Mesenchymal stem cell (in vitro differentiated cells and primary cell): ENCODE data around the gene ZNF416.

Source experiments
- DNase-seq: peaks from one replicate; pipeline ENCODE4 v3.0.0-alpha.2; 2013
- H2AFZ ChIP-seq: one replicate; pipeline ENCODE4 v1.6.1; 2013; ENCODE audit warnings: low read depth, mild to moderate bottlenecking, control low read depth, inconsistent platforms, low read length, moderate library complexity
- H2AK5ac ChIP-seq: 2 replicates; pipeline ENCODE4 v1.6.1; 2013; ENCODE audit warnings: low read length, moderate library complexity, mild to moderate bottlenecking, inconsistent platforms; ENCODE audit not compliant: severe bottlenecking
- H2BK120ac ChIP-seq: one replicate; pipeline ENCODE4 v1.6.1; 2013; ENCODE audit warnings: low read depth, mild to moderate bottlenecking, inconsistent platforms, low read length, moderate library complexity
- H2BK12ac ChIP-seq, 2 experiments: one replicate each; pipeline ENCODE4 v1.6.1; 2013; ENCODE audit warnings: inconsistent platforms in 2 of 2, low read length in 2 of 2, mild to moderate bottlenecking in 2 of 2, moderate library complexity in 2 of 2, control low read depth in 1 of 2
- H2BK15ac ChIP-seq: one replicate; pipeline ENCODE4 v1.6.1; 2013; ENCODE audit warnings: mild to moderate bottlenecking, low read depth, inconsistent platforms; ENCODE audit not compliant: poor library complexity, severe bottlenecking
- H2BK5ac ChIP-seq: 2 replicates; pipeline ENCODE4 v1.6.1; 2013; ENCODE audit warnings: low read depth, mild to moderate bottlenecking, low read length, control low read depth, inconsistent platforms; ENCODE audit not compliant: poor library complexity, severe bottlenecking
- H3K14ac ChIP-seq, 2 experiments: one replicate each; pipeline ENCODE4 v1.6.1; 2013; ENCODE audit warnings: inconsistent platforms in 2 of 2, low read length in 2 of 2, control low read depth in 1 of 2, mild to moderate bottlenecking in 1 of 2, moderate library complexity in 1 of 2
- H3K18ac ChIP-seq, 2 experiments: one replicate each; pipeline ENCODE4 v1.6.1; 2013; ENCODE audit warnings: inconsistent platforms in 2 of 2, low read length in 2 of 2, control low read depth in 1 of 2, low read depth in 1 of 2, mild to moderate bottlenecking in 1 of 2
- H3K23ac ChIP-seq, 2 experiments: one replicate each; pipeline ENCODE4 v1.6.1; 2013; ENCODE audit warnings: inconsistent platforms in 2 of 2, low read length in 2 of 2, mild to moderate bottlenecking in 2 of 2, moderate library complexity in 2 of 2, control low read depth in 1 of 2
- H3K27ac ChIP-seq: 2 replicates; pipeline ENCODE4 v1.5.1; 2013; ENCODE audit warnings: mild to moderate bottlenecking, moderate library complexity, low read length, control low read depth, inconsistent platforms; ENCODE audit not compliant: poor library complexity, severe bottlenecking
- H3K27me3 ChIP-seq, 2 experiments: 2 replicates each; pipeline versions ENCODE4 v1.6.1 to v1.7.0; 2013; ENCODE audit warnings: low read length in 2 of 2, mild to moderate bottlenecking in 2 of 2, moderate library complexity in 2 of 2, control low read depth in 1 of 2, inconsistent platforms in 1 of 2; ENCODE audit not compliant: control insufficient read depth in 1 of 2, insufficient read depth in 1 of 2
- H3K36me3 ChIP-seq, 2 experiments: 2 replicates each; pipeline versions ENCODE4 v1.6.1 to v1.7.0; 2013; ENCODE audit warnings: low read length in 2 of 2, control low read depth in 1 of 2, inconsistent platforms in 1 of 2, low read depth in 1 of 2, mild to moderate bottlenecking in 1 of 2; ENCODE audit not compliant: insufficient read depth in 2 of 2, control insufficient read depth in 1 of 2
- H3K4ac ChIP-seq, 2 experiments: one replicate each; pipeline ENCODE4 v1.6.1; 2013; ENCODE audit warnings: inconsistent platforms in 2 of 2, low read length in 2 of 2, mild to moderate bottlenecking in 2 of 2, moderate library complexity in 2 of 2, control low read depth in 1 of 2, low read depth in 1 of 2
- H3K4me1 ChIP-seq: 2 replicates; pipeline ENCODE4 v1.6.1; 2013; ENCODE audit warnings: low read depth, low read length, control low read depth; ENCODE audit not compliant: control insufficient read depth, insufficient read depth
- H3K4me2 ChIP-seq: 2 replicates; pipeline ENCODE4 v1.6.1; 2013; ENCODE audit warnings: low read length, mild to moderate bottlenecking, inconsistent platforms; ENCODE audit not compliant: poor library complexity, severe bottlenecking
- H3K4me3 ChIP-seq, 2 experiments: 2 replicates each; pipeline versions ENCODE4 v1.5.1 to v1.7.0; 2013; ENCODE audit warnings: low read length in 2 of 2, mild to moderate bottlenecking in 2 of 2, control low read depth in 1 of 2, low read depth in 1 of 2; ENCODE audit not compliant: insufficient read depth in 1 of 2
- H3K79me1 ChIP-seq: replicated peaks from 2 replicates; pipeline ENCODE4 v1.6.1; 2013; ENCODE audit warnings: mild to moderate bottlenecking, control low read depth, low read length, inconsistent platforms; ENCODE audit not compliant: poor library complexity, severe bottlenecking
- H3K9ac ChIP-seq: 2 replicates; pipeline ENCODE4 v1.7.0; 2013; ENCODE audit warnings: mild to moderate bottlenecking, low read length, moderate library complexity
- H3K9me3 ChIP-seq: 2 replicates; pipeline ENCODE4 v1.7.0; 2013; ENCODE audit warnings: mild to moderate bottlenecking, low read length; ENCODE audit not compliant: control insufficient read depth
- H4K8ac ChIP-seq: one replicate; pipeline ENCODE4 v1.6.1; 2013; ENCODE audit warnings: inconsistent platforms, mild to moderate bottlenecking, low read length, moderate library complexity
- H4K91ac ChIP-seq: one replicate; pipeline ENCODE4 v1.6.1; 2013; ENCODE audit warnings: mild to moderate bottlenecking, low read length, inconsistent platforms
- WGBS: methylation state at CpG from one replicate; pipeline ENCODE4 v1.1.7; 2013; ENCODE audit warnings: mixed read lengths; 5-methylcytosine and 5-hydroxymethylcytosine counted together

Gene ZNF416

GRCh38 chr19:57599377-57599760 lies 20.7 kb upstream of the ZNF416 start:
- Histone ChIP-seq H3K27me3 (no peaks in the 10 kb centered on the region), H4K91ac (no peak overlapping the region), H3K23ac (no peak overlapping the region), H3K79me1 (peaks cover 20% of the 10 kb centered on the region), H3K4me1 (peaks cover 6% of the 10 kb centered on the region), H3K27ac (no peak overlapping the region), H3K4me3 (peak overlapping the region; percentile 81 to 87), H3K14ac (no peak overlapping the region), H3K4me2 (peak overlapping the region; percentile 12), H2BK120ac (no peak overlapping the region), H2AFZ (no peak overlapping the region), H3K4ac (no peak overlapping the region), H3K36me3 (peaks cover 0 to 4% of the 10 kb centered on the region in 2 experiments), H4K8ac (peak overlapping the region; percentile 21), H2BK15ac (no peak overlapping the region), H3K9ac (peak overlapping the region; percentile 82), H2AK5ac (no peak overlapping the region), H2BK12ac (no peak overlapping the region), H2BK5ac (no peak overlapping the region), H3K9me3 (peaks cover 10% of the 10 kb centered on the region), H3K18ac (no peak overlapping the region)
- DNase-seq, result no peak
- 71% methylated on average over 7 of the region's 8 CpGs for WGBS

- peaks cover 39 to 48% of the 10 kb centered on the region in 2 experiments for H3K36me3 ChIP-seq
- no peak overlapping the region for H3K9ac ChIP-seq
- no peak overlapping the region for H3K4me3 ChIP-seq
- no peak overlapping the region for H3K14ac ChIP-seq
- no peak overlapping the region for H2AK5ac ChIP-seq
- H3K4me2 ChIP-seq, result no peak overlapping the region
- H2BK12ac ChIP-seq, result no peak overlapping the region
- no peak overlapping the region for H3K23ac ChIP-seq
- H3K79me1 ChIP-seq, result peaks cover 32% of the 10 kb centered on the region
- no peak overlapping the region for H2BK120ac ChIP-seq
- no peak overlapping the region for H4K91ac ChIP-seq
- 93% methylated on average over 1 of the region's 1 CpG for WGBS
- DNase-seq, result no peak
- H2BK15ac ChIP-seq, result no peak overlapping the region
- H4K8ac ChIP-seq, result no peak overlapping the region
- no peak overlapping the region for H3K4ac ChIP-seq
- peaks cover 11% of the 10 kb centered on the region for H3K4me1 ChIP-seq
- H3K9me3 ChIP-seq, result peaks cover 67% of the 10 kb centered on the region
- no peak overlapping the region for H2AFZ ChIP-seq
- no peak overlapping the region for H2BK5ac ChIP-seq
- H3K27ac ChIP-seq, result no peak overlapping the region
- H3K27me3 ChIP-seq, result no peaks in the 10 kb centered on the region
- no peak overlapping the region for H3K18ac ChIP-seq
These were observed 8.8 kb upstream of the ZNF416 start for GRCh38 chr19:57587529-57587928.

GRCh38 chr19:57583521-57584416 lies 5.1 kb upstream of the ZNF416 start, which contains the start of gene ZIK1:
TSS of gene ZIK1 (plus strand) at chr19:57584145. CDS start at chr19:57584357, 212 bp downstream.
- H2AFZ ChIP-seq, result peak within 1 kb of the TSS; percentile 95
- H4K91ac ChIP-seq, result peak within 1 kb of the TSS; percentile 85
- WGBS, result under 1% methylated on average over 74 of the region's 76 CpGs
- H4K8ac ChIP-seq, result peak within 1 kb of the TSS; percentile 98
- H3K79me1 ChIP-seq, result peaks cover 27% of the 10 kb centered on the region
- peak within 1 kb of the TSS; percentile 2 for H2BK120ac ChIP-seq
- H3K14ac ChIP-seq, result peak within 1 kb of the TSS in 1 of 2 experiments; percentile 58
- H2BK15ac ChIP-seq, result no peak within 1 kb of the TSS
- peak; percentile 93 for DNase-seq
- H3K4me3 ChIP-seq, result peak within 1 kb of the TSS; percentile 81 to 93
- H3K27me3 ChIP-seq, result no peaks in the 10 kb centered on the region
- H3K4me1 ChIP-seq, result peaks cover 11% of the 10 kb centered on the region
- H3K23ac ChIP-seq, result no peak within 1 kb of the TSS
- H3K4ac ChIP-seq, result peak within 1 kb of the TSS; percentile 2 to 95
- peaks cover 12 to 15% of the 10 kb centered on the region in 2 experiments for H3K36me3 ChIP-seq
- H2BK5ac ChIP-seq, result no peak within 1 kb of the TSS
- H2BK12ac ChIP-seq, result no peak within 1 kb of the TSS
- peak within 1 kb of the TSS; percentile 88 for H3K4me2 ChIP-seq
- peak within 1 kb of the TSS; percentile 60 to 76 for H3K18ac ChIP-seq
- H3K9ac ChIP-seq, result peak within 1 kb of the TSS; percentile 86
- peaks cover 30% of the 10 kb centered on the region for H3K9me3 ChIP-seq
- peak within 1 kb of the TSS; percentile 37 for H3K27ac ChIP-seq
- H2AK5ac ChIP-seq, result no peak within 1 kb of the TSS

DNA sequence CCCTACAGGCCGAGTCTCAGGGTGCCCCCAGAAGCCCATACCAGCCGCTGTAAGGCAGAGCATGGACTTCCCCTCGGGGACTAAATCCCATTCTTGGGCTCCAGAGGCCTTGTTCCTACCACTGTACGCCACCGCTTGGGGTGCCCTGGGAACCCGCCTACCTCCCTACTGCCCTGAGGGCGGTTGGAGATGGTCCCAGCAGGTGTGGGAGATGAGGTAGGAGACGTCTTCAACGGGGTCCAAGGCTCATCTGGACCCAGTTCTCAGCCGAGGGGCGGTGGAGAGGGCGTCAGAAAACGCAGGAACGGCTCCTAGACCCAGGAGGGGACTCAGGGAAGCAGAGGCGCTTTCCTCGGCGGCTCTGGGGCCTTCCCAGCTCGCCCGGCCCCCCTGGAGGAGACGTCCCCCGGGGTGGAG lies 4.4 kb upstream of the ZNF416 start:
- peak overlapping the region; percentile 2 for H2BK120ac ChIP-seq
- peak overlapping the region in 1 of 2 experiments; percentile 60 for H3K18ac ChIP-seq
- no peak overlapping the region for H2BK15ac ChIP-seq
- H3K4me2 ChIP-seq, result no peak overlapping the region
- peaks cover 11% of the 10 kb centered on the region for H3K4me1 ChIP-seq
- H3K9me3 ChIP-seq, result peaks cover 23% of the 10 kb centered on the region
- peak overlapping the region in 1 of 2 experiments; percentile 95 for H3K4ac ChIP-seq
- peaks cover 22% of the 10 kb centered on the region for H3K79me1 ChIP-seq
- H3K9ac ChIP-seq, result peak overlapping the region; percentile 86
- no peak for DNase-seq
- H2AFZ ChIP-seq, result peak overlapping the region; percentile 95
- no peak overlapping the region for H3K23ac ChIP-seq
- H3K27ac ChIP-seq, result no peak overlapping the region
- peak overlapping the region; percentile 98 for H4K8ac ChIP-seq
- no peak overlapping the region for H2BK12ac ChIP-seq
- H3K27me3 ChIP-seq, result no peaks in the 10 kb centered on the region
- H4K91ac ChIP-seq, result peak overlapping the region; percentile 85
- H2AK5ac ChIP-seq, result no peak overlapping the region
- WGBS, result 66% methylated on average over 21 of the region's 21 CpGs
- H2BK5ac ChIP-seq, result no peak overlapping the region
- H3K4me3 ChIP-seq, result peak overlapping the region in 1 of 2 experiments; percentile 93
- H3K14ac ChIP-seq, result no peak overlapping the region
- peaks cover 5 to 8% of the 10 kb centered on the region in 2 experiments for H3K36me3 ChIP-seq
